SIG-M5 (cell line): ENCODE results near the gene AMN.

ENCODE experiments used
- DNase-seq: peaks from one replicate; lab custom pipeline; 2025; lab: John Stamatoyannopoulos, UW

Gene AMN

DNA sequence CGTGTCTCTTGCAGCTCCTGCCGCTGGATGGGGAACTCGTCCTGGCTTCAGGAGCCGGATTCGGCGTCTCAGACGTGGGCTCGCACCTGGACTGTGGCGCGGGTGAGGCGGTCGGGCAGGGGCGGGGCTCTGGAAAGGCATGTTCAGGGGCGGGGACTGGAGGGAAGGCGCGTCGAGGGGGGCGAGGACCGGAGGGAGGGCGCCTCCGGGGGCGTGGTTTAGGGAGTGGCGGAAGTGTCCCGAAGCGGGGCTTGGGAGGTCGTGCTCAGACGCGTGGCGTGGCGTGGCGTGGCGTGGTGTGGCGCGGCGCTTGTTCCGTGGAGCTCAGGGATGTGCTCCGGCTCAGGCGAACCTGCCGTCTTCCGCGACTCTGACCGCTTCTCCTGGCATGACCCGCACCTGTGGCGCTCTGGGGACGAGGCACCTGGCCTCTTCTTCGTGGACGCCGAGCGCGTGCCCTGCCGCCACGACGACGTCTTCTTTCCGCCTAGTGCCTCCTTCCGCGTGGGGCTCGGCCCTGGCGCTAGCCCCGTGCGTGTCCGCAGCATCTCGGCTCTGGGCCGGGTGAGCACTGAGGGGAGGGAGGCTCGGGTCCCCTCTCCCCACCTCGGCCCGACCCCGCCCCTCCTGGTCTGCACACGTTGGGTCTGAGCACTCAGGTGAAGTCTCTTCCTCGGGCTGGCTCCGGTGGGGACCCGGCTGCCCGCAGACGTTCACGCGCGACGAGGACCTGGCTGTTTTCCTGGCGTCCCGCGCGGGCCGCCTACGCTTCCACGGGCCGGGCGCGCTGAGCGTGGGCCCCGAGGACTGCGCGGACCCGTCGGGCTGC is 6.2 kb downstream of the AMN start:
- no peak for DNase-seq

DNA sequence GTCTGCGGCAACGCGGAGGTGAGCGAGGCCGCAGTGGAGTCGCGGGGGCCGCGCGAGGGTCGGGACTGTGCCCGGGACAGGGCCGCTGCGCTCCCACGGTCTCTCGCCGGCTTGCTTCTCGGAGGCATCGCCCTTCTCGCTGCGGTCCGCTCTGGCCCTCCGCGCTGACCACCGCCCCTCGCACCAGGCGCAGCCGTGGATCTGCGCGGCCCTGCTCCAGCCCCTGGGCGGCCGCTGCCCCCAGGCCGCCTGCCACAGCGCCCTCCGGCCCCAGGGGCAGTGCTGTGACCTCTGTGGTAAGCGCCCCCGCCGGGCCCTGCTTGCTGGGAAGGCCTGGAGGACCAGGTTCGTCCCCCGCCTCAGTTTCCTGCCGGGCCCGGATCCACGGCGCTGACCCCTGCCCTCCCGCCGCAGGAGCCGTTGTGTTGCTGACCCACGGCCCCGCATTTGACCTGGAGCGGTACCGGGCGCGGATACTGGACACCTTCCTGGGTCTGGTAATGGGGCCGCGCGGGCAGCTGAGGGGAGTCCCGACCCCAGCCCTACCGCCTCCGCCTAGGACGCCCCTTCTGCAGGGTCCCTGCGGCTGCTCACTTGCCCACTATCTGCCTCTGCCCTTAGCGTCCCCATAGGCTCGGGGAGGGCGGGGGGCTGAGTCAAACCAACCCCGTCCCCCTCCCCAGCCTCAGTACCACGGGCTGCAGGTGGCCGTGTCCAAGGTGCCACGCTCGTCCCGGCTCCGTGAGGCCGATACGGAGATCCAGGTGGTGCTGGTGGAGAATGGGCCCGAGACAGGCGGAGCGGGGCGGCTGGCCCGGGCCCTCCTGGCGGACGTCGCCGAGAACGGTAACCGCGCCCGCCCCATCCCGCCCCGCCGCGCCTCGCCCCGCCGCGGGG is 7.0 kb downstream of the AMN start:
- no peak for DNase-seq

DNA sequence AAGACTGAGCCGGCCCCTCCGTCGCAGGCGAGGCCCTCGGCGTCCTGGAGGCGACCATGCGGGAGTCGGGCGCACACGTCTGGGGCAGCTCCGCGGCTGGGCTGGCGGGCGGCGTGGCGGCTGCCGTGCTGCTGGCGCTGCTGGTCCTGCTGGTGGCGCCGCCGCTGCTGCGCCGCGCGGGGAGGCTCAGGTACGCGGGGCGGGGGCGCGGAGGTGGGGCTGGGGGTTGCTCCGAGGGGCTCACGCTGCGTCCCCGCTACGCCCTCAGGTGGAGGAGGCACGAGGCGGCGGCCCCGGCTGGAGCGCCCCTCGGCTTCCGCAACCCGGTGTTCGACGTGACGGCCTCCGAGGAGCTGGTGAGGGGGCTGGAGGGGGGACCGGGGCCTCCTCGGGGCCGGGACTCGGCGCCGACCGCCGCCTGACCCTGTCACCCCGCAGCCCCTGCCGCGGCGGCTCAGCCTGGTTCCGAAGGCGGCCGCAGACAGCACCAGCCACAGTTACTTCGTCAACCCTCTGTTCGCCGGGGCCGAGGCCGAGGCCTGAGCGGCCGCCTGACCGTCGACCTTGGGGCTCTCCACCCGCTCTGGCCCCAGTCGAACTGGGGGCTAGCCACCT is 7.8 kb downstream of the AMN start:
- DNase-seq, result no peak

DNA sequence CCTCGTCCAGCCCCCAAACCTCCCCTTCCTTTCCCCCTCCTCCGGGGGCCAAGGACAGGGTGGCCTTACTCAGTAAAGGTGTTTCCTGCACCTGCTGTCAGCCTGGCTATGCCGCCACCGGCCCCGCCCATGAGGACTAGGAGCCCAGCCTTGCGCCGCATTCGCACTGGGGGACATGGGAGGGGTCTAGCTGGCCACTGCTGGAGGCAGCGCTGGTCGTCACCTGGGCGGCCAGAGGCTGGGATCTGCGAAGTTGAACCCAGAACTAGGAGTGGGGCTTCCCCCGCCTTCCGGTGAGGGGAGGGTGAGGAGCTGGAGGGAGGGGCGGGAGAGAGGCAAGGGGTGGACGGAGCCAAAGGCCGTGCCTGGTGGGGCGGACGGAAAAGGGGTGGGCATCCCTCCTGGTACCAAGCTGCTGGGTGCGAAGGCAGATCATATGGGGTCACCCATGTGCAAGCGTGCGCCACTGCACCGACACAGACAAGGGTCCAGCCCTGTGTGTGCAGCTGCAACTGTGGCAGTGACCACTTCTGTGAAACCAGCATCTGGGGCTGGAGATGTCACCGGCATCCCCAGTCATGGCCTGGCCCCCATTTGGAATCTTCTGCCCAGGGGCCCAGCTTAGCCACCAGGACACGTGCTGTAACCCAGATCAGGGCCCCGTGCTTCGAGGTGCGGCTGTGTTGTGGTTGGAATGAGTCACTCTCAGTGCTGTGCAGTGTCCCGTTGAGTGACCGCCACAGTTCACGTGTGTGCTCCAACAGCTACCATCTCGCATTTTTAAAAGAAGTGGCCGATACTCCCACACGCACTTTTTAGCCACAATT is 8.5 kb downstream of the AMN start:
- no peak for DNase-seq

DNA sequence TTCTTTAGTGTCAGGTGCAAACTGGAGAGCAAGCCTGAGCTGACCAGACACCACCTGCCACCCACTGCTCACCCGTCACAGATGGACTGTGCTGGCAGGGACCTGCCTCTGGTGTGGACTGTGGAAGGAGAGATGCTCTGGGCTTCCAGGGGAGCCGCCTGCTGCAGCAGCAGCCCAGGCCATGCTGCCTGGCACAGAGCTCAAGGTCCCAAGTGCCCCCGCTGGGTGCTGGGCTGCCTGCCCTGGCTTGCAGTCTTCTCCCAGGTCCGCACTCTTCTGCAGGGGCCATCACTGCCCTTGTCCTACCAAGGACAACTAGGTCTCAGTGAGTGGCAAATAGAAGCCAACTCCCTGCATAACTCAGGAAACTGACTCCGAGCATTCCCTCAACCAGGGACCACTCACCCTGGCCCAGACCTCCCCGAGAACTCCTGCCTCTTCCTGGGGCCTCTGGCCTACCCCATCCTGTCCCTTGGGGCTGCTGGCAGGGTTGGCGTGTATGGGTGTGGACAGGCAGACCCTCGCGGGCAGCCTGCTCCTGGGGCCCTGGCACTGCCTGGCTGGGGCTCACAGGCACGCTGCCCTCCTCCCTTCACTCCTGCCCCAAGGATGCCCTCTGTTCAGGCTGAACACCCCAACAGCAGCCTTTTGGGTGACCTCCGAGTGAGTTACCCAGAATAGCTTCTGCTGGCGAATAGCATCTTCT is 9.3 kb downstream of the AMN start:
- no peak for DNase-seq

DNA sequence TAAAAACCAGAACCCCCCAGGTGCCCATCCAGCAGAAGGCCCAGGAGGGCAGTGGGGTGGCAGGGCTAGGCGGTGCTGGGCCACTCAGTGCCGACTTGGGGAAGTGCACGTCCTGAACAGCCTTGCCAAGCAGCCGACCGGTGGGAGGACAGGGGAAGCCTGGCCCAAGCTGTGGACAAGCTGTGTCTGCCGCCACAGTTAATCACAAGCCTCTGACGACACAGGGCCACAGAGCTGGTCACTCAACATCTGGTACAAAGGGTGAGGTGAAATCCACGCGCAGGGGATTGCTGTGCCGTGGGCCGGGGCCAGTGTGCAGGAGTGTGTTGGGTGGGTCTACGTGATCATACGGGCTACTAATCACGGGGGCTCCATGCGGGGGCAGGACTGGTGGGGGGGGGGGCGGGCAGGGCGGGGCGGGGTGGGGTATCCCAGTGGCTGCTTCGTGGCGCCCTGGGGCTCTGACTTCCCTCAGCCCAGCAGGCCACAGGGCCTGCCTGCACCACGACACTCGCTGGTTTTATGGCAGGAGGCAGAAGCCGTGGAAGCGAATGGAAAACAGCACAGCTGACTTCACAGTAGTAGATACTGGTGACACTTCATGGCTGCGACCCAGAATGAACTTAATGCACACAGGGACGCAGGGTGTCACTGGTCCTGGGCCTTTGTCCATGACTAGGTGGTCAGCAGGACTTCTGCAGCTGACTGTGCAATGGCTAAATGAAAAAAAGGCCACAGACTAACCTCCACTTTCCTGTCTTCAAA is 10.2 kb downstream of the AMN start:
- DNase-seq, result no peak

DNA sequence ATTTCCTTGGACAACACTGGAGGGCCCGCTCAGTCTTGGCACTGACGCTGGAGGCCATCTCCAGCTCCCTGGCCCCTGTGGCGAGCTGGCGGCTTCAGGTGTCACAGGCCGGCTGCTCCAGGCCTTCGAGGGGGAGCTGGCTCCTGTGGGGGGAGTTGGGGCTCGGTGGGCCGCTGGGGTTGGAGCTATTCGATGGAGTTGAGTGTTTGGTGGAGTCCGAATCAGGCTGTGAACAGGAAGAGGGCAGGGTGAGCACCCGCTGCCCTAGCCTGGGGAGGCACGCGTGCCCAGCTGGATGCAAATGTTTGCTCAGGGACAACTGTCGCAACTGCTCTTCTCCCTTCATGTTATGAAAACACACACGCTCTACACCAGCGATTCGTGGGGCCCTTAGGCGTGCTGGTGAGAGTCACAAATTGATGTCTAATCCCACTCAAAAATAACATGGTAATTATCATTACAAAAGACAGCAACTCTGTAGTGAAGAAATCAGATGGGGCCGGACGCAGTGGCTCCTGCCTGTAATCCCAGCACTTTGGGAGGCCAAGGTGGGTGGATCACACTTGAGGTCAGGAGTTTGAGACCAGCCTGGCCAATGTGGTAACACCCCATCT is 11.3 kb downstream of the AMN start:
- no peak for DNase-seq

DNA sequence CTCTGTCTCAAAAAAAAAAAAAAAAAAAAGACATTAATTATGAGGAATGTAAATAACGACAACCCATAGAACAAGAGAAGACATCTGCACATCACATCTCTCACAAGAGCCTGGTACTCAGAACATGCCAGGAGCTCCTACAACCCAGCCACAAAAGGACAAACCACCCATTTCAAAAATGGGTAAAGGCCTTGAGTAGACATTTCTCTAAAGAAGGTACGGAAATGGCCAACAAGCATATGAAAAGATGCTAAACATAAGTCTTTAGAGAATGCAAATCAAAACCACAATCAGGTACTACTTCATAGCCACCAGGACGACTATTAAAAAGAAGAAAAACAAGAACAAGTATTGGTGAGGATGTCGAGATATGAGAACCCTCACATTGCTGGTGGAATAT is 13.3 kb downstream of the AMN start:
- DNase-seq, result no peak

DNA sequence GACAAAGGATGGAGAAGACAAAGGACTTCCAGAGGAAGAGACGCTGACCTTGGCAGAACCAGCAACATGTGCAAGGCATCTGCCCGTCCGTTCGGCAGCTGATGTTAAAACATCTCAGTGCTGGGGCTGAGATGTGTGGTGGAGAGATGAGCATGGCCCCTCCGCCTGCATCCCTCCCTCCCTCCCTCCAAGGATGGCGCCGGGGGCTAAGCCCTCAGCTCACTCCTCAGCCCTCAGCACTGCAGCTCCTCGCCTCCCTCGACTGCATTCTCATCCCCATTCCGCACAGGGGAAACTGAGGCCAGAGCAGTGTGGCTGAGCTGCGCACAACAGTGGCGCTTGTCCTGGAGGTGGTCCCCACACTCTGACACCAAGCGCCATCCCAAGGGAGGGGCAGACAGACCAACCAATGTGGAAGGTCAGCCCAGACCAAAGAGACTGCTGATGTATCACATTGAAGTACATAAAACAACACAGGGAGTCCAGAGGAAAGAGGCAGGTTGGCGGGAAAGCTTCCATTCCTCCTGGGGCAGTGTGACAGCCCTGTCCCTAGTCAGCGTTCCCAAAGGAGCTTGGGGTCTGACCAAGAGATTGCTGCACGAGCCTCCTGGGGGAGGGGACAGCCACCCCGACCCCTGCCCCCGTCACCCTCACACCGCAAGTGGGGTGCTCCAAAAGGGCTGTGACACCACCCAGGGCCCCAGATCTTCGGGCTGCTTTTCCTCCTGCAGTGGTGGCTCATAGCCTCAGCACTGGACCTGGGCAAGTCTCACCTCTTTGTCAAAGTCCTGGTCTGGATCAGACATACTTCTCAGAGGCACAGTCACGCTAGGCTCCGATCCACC is 15.1 kb downstream of the AMN start:
- DNase-seq, result no peak

DNA sequence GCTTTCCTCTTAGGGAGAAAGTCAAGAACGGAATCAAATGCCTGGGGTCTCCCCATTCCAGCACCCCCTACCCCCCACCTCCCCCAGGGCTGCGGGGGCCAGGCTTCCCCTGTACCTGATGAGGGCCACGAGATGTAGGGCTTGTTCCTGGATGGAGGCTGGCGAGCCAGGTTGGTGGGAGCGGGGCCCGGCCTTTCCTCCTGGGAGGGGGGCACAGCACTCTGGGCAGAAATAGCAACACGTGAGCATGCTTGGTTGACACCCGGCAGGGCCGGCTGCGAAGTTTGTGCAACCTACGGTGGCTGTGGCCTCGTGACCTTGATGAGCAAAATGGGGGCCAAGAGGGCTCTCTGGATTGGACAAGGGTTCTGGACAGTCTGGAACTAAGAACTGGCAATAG is 15.7 kb downstream of the AMN start:
- DNase-seq, result no peak

DNA sequence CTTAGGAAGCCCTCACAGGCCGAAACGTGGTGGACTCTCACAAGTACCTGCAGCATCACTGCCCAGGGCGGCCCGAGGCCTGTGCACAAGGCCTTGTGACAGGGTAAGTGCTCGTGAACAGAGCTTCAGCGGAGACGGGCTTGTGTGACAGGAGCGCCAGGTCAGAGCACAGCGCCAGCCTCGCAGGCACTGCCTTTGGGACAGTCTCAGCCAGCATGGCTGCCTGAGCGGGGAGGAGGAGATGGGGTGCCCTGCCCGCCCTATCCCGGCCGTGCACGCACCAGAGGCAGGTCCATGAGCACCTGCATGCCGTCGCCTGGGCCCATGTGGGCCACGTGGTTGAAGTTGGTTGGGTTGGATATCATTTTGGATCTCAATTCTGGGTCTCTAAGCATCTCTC is 16.9 kb downstream of the AMN start:
- no peak for DNase-seq

DNA sequence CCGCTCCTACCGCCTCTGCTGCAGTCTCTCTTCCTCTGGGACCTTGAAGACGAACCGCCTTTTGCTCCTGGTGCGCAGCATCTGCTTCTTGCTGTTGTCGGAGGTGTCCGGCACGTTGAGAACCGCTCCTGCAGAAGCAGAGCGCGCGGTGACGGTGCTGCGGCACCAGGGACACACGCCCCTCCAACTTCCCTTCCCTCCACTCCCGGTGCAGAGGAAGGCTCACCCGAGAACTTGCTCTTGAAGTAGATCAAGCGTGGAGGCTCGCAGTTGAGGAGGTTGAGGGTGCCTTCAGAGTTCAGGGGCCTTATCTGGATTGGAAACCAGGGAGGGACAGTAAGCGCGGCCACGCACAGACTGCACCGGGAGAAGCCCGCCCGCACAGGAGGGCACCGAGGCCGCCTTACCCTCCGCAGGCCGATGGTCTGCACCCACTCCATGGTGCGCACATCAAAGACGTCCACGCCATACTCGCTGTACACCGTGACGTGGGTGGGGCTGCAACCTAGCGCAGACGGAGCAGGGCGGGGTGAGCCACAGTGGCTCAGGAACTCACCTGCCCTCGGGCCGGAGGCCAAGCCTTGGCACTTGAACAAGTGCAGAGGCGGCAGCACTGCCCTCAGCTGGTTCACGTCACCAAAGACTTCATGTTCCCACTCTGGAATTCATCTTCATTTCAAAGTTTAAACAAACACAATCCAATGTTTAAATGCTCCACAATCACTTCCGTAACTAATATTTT is 17.5 kb downstream of the AMN start:
- DNase-seq, result no peak

DNA sequence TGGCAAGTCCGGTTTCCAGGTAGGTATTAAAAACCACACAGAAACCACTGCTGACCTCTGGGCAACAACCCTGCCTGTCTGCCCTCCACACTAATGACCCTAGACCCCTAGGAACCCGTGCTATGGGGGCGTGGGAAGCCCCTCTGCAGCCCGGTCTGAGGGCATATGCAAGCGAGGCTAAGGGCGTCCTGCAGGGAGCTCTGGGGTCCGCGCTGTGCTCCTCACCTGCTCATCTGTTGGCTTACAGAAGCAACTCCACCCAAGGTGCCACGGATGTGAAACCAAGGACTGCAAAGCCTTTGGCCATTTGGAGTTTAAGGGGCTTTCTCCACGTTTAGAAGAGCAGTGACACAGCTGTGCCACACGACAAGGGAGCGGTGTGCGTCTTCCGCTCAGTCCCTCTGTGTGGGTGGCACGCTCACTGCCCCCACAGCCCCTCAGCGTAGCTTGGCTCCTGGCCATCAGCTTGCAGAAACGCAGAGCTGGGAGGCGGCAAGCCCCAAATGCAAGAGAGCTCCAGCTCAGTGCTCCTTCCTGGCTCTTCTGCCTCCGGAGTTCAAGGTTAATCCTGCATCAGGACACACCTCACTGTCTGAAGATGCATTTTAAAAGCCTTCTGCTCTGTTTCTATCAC is 18.4 kb downstream of the AMN start:
- no peak for DNase-seq

DNA sequence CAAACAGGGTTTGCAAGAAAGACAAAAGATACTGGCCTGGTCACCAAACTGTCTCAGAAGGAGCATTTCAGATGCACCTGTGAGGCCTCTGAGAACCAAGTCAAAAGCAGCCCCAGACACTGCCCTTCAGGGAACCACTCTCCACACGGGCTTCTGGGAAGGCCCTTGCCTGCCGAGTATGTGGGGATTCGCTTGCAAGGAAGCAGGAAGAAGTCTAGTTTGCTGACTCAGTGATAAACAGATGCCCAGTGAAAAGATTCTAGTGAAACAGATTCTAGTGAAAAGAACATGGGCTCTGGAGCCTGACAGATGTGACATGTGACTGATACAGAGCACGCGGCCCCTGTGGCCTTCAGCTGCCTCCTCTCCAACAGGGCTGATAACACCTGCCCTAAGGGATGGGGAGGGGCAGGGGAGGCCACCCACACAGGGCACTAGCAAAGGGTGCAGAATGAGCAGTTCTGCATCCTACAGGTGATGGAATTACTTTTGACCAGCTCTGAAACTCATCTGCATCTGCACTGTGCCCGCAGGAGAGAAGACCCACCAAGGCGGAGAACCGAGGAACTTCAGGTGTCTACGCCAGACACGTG is 19.1 kb downstream of the AMN start:
- DNase-seq, result no peak

DNA sequence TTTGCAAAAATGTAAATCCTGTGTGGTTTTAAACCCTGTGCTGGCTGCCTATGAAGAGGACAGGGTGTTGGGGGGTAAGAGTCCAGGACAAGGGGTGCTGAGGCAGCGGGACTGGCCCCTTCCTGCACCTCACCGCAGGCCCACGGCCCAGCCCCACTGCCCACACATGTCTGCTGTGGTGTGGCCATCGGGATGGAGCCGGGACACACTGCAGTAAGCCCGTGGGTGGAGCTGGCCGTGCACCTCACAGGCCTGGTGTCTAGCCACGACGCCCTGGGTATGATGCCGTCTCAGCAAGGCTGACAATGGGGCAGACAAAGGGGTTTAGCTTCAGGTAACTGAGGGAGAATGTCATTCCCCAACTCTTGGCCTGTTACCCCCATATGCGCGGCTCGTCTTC is 19.6 kb downstream of the AMN start:
- DNase-seq, result no peak

DNA sequence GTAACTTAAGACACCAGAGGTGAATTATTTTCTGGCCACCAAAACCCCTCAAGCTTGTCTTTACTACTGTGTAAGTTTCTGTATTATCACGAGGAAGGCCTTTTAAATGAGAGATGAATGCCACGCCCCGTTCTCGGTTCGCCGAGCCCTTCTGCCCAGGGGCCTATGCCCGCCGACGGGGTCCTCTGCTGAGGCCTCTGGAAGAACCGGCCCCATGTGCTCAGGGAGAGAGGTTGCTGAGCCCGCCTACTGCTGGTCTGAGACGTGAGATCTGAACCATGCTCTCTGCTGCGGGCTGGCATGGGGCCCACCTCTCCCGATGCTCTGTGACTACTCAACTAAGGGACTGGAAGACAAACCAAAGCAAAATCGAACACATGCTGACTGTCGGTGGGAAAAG is 21.0 kb downstream of the AMN start:
- no peak for DNase-seq

DNA sequence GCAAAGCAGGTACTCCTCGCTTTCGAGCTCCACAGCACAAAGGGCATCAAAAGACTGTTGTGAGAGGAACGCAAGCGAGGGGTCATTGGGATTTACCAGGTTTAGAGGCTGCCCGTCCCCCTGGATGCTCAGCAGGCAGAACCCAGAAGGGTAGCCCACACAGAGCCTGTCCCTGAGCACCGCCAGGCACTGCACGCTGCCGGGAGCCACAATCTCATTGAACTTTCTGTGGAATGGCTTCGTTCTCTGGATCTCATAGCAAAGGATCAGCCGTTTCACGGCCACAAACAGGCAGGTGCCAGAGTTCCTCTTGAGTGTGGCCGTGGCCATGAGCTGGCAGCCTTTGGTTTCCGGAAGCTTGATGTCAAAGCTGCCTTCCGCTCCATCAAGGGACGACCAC is 21.5 kb downstream of the AMN start:
- DNase-seq, result no peak
